ENCODE data around the gene NOL12.

NOL12 gene

DNA sequence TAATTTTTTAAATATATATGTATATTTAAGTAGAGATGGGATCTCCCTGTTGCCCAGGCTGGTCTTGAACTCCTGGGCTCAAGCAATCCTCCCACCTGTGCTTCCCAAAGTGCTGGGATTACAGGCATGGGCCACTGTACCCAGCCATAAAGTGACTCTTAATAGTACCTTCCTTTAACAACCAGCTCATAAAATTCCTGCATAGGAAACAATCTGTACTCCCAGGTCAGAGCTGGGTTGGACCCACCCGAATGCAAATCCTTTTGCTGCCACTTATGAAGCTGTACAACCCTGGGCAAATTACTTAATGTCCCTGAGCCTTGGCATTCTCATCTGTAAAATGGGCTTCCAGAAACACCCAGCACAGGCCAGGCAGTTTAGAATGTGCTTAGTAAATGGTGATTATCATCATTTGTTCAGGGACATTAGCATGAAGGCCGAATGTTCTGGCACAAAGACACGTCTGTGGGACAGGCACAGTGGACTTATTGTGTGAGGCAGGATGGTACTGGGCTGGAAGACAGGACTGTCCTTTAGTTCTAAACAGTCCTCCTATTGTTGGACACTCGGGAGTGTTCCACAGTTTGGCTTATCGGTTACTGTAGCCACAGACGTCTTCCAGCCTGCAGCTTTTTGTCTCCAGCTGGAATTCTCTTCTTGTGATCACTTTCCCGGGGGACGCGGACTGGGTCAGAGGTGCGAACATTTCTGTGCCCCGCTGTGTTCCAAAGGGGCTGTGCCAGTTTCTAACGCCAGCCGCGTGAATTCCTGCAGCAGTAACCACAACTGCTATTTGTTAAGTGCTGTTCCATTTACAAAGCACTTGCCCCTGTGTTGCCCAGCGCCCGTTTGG lies 21.7 kb upstream of the NOL12 start:
- peaks cover 41 to 54% of the 10 kb centered on the region in 2 donors for H3K36me3 Mint-ChIP-seq
- ATAC-seq (replicated peaks) (no peak), DNase-seq (no peak)
- H3K4me1 Mint-ChIP-seq, result peaks cover 38 to 51% of the 10 kb centered on the region in 2 donors
- H3K27ac Mint-ChIP-seq, result peak overlapping the region; percentile 67
- no peak overlapping the region for H3K4me3 Mint-ChIP-seq
- H3K27me3 Mint-ChIP-seq, result no peaks in the 10 kb centered on the region
- H3K9me3 Mint-ChIP-seq, result peaks cover 0 to 3% of the 10 kb centered on the region in 2 donors

DNA sequence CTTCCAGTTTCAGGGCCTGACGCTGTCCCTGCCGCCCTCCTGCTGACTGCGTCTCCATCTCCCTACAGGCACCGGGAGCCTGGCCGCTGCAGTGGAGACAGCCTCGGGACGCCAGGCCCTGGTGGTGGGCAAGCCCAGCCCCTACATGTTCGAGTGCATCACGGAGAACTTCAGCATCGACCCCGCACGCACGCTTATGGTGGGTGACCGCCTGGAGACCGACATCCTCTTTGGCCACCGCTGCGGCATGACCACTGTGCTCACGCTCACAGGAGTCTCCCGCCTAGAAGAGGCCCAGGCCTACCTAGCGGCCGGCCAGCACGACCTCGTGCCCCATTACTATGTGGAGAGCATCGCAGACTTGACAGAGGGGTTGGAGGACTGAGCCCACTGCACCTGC lies 20.7 kb upstream of the NOL12 start:
- no peaks in the 10 kb centered on the region for H3K27me3 Mint-ChIP-seq
- H3K4me1 Mint-ChIP-seq, result peaks cover 30 to 41% of the 10 kb centered on the region in 2 donors
- no peak for DNase-seq
- H3K4me3 Mint-ChIP-seq, result no peak overlapping the region
- peaks cover 0 to 3% of the 10 kb centered on the region in 2 donors for H3K9me3 Mint-ChIP-seq
- no peak for ATAC-seq (replicated peaks)
- no peak overlapping the region for H3K27ac Mint-ChIP-seq
- H3K36me3 Mint-ChIP-seq, result peaks cover 37 to 53% of the 10 kb centered on the region in 2 donors

DNA sequence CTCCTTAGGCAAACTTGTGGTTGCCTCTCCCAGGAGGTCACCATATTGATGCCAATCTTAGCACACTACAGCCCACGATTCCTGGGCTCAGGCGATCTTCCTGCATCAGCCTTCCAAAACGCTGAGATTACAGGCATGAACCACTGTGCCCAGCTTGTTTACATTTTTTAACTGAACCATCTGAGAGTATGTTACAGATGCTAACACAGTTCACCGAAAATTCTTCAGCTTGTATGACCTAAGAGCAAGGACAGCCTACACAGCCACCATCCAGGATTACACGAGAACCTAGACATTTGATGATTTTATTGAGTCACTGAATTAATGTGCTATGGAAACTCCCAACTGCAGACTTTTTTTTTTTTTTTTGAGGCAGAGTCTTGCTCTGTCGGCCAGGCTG lies 16.6 kb upstream of the NOL12 start:
- H3K4me1 Mint-ChIP-seq, result peaks cover 24 to 51% of the 10 kb centered on the region in 2 donors
- H3K36me3 Mint-ChIP-seq, result peaks cover 24 to 33% of the 10 kb centered on the region in 2 donors
- ATAC-seq (replicated peaks) (no peak), DNase-seq (no peak)
- no peak overlapping the region for H3K4me3 Mint-ChIP-seq
- H3K27me3 Mint-ChIP-seq, result no peaks in the 10 kb centered on the region
- no peaks in the 10 kb centered on the region for H3K9me3 Mint-ChIP-seq
- H3K27ac Mint-ChIP-seq, result no peak overlapping the region

DNA sequence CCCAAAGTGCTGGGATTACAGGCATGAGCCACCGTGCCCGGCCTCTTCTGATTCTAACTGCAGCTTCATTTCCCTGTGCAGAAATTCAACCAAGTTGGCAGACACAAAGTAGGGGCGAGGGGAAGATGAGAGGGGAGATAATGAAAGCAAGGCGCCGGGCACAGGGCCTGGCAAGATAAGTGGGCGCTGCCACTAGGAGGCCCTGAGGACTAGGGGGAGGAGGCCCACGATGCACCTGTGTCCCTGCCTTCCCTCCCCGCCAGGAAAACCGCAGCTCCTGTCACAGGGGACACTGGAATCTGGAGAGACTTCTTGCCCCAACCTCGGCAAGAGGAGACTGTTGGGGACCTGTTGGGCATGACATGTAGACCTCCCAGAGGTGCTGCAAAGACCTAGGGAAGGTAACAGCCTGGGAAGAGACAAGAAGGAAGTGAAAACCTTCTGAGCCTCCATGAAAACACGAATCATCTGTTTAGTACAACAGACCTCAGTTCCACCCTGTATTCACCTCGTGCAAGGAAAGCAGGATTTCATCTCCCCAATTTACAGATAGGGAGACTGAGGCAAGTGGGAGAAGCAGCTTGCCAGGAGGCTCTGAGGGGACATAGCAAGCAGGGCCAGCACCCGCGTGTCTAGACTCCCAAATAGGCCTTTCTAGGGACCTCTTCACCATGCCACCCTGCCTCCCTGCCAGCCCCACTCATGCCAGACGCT lies 13.8 kb upstream of the NOL12 start:
- ATAC-seq (replicated peaks) (no peak), DNase-seq (no peak)
- Mint-ChIP-seq H3K36me3 (peaks cover 6 to 13% of the 10 kb centered on the region in 2 donors), H3K4me3 (peak overlapping the region in 1 of 2 donors; percentile 61), H3K27me3 (no peaks in the 10 kb centered on the region), H3K27ac (peak overlapping the region; percentile 39), H3K4me1 (peaks cover 31 to 65% of the 10 kb centered on the region in 2 donors), H3K9me3 (no peaks in the 10 kb centered on the region)

DNA sequence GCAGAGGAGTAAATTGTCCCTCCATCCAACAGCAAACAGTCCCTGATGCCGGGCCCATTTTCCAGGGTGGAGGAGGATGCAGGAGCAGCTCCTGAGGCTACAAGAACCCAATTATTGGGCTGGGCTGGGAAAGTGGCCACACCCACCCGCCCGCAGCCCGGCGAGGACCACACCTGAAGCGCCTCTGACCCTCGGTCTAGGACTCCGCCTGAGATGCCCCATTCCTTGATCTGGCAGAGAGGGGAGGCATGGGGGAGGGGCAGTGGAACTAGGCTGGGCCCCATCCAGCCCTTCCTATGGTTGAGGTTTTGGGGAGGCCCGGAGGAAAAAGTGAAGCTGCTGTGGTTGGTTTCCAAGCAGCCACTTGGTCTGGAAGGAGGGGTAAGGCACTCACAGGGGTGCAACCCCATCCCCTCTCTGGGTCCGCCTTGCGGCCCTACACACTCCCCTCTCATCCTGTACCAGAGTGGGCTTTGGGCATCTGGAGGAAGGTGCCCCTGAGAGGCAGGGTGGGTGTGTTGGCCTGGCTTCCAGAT lies 13.2 kb upstream of the NOL12 start:
- H3K27ac Mint-ChIP-seq, result no peak overlapping the region
- H3K9me3 Mint-ChIP-seq, result no peaks in the 10 kb centered on the region
- DNase-seq (no peak), ATAC-seq (replicated peaks) (no peak)
- peaks cover 6 to 9% of the 10 kb centered on the region in 2 donors for H3K36me3 Mint-ChIP-seq
- no peaks in the 10 kb centered on the region for H3K27me3 Mint-ChIP-seq
- peaks cover 31 to 71% of the 10 kb centered on the region in 2 donors for H3K4me1 Mint-ChIP-seq
- no peak overlapping the region for H3K4me3 Mint-ChIP-seq

DNA sequence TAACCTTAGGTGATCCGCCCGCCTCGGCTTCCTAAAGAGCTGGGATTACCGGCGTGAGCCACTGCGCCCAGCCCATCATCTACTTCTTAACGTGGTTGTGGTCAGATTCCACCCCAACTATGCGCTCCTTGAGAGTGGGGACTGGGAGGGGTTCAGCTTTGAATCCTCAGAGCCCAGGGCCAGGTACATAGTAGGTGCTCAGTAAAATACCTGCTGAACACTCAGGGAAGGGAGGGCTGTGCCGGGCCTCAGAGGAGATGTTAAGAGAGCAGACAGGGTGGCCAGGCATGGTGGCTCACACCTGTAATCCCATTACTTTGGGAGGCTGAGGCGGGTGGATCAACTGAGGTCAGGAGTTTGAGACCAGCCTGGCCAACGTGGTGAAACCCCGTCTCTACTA lies 11.9 kb upstream of the NOL12 start:
- H3K27ac Mint-ChIP-seq, result peak overlapping the region; percentile 62
- ATAC-seq (replicated peaks) (no peak), DNase-seq (no peak)
- no peaks in the 10 kb centered on the region for H3K9me3 Mint-ChIP-seq
- H3K27me3 Mint-ChIP-seq, result no peaks in the 10 kb centered on the region
- H3K4me3 Mint-ChIP-seq, result peak overlapping the region; percentile 33 to 43
- H3K4me1 Mint-ChIP-seq, result peaks cover 33 to 74% of the 10 kb centered on the region in 2 donors
- H3K36me3 Mint-ChIP-seq, result peaks cover 3 to 6% of the 10 kb centered on the region in 2 donors

DNA sequence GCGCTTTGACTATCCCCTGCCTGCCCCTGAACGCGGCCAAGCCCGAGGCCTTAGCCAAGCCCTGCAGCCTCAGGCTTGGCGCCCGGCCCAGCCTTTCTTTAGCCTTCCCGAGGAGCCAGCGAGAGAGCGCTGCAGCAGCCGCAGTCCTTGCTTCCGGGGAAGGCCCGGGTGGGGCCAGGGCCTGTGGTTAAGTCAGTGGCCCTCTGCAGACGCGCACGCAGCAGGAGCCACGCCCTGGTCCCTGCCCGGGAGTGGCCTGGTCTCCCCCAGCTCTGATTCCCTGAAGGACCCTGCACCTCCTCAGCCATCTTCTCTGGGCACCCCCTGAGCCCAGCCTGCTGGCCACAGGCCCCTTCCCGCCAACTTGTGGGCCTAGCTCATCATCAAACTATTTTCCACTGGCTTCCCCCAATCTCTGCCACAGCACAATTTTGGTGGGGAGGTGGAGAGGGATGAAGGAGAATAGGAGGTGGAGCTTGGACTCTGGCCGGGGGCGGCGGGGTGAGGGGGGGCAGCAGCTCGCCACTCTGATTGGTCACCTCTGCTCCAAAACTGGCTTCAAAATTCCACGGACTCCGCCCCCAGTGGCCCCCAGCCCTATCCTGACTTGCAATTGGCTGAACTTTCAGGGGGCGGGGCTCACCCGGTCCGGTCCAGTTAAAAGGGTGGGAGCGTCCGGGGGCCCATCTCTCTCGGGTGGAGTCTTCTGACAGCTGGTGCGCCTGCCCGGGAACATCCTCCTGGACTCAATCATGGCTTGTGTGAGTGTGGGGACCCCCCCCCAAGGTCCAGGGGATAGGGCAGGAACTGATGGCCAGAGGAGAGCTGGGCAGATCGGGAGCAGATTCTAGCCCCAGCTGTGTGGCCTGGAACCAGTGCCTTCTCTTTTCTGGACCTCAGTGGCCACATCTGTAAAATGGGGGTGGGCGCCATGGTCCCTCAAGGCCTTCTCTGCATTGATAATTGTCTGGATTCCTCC lies 10.9 kb upstream of the NOL12 start, which contains the start of gene LGALS1:
Gene LGALS1 (plus strand): TSS at position 686 of the 979 bp plus-strand sequence. CDS start 67 bp downstream, at position 753.
- Mint-ChIP-seq H3K4me1 (peaks cover 37 to 82% of the 10 kb centered on the region in 2 donors), H3K27ac (peak within 1 kb of the TSS; percentile 96), H3K4me3 (peak within 1 kb of the TSS; percentile 82 to 86), H3K36me3 (peaks cover 8 to 10% of the 10 kb centered on the region in 2 donors), H3K9me3 (no peaks in the 10 kb centered on the region), H3K27me3 (no peaks in the 10 kb centered on the region)
- ATAC-seq (replicated peaks) (peak; percentile 61 to 62), DNase-seq (peak; percentile 65)

DNA sequence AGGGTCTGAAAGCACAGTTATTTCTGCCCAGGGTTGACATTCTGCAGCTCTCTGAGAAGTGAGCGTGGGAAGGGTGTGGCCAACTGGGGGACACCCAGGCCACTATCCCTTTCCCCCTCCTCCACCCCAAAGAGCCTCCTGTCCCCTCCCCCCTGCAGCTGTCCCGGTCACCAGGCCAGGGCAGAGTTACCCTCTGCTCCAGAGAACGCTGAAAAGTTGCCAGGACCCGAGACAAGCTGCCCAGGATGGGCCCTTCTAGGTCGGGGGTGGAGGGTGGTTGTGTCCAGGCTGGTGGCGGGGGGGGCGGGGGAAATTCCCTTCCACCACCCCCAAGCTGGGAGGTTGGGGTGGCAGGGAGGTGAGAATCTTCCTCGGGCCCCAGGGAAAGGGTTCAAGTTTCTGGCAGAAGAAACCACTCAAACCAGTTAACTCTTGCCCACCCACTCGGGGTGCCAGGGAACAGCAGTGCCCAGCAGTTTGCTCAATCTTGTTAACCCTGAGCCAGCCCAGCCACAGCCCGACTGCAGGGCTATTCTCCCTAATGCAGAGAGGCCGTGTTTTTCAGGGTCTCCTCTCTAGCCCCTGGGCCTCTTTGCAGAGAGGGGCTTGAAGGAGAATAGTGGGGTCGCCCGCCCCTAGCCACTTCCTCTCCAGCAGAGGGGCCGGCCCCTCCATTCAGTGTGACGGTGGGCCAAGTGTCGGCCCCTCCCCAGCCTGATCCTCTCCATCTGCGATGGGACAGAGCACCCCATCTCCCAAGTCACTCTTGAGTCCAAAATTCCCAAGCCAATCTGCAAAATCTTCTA lies 10.0 kb upstream of the NOL12 start:
- peak; percentile 1 to 7 for ATAC-seq (replicated peaks)
- Mint-ChIP-seq H3K27ac (peak overlapping the region; percentile 96), H3K27me3 (no peaks in the 10 kb centered on the region), H3K4me3 (peak overlapping the region; percentile 82 to 86), H3K9me3 (no peaks in the 10 kb centered on the region), H3K4me1 (peaks cover 38 to 82% of the 10 kb centered on the region in 2 donors), H3K36me3 (peaks cover 8 to 10% of the 10 kb centered on the region in 2 donors)
- DNase-seq, result no peak

DNA sequence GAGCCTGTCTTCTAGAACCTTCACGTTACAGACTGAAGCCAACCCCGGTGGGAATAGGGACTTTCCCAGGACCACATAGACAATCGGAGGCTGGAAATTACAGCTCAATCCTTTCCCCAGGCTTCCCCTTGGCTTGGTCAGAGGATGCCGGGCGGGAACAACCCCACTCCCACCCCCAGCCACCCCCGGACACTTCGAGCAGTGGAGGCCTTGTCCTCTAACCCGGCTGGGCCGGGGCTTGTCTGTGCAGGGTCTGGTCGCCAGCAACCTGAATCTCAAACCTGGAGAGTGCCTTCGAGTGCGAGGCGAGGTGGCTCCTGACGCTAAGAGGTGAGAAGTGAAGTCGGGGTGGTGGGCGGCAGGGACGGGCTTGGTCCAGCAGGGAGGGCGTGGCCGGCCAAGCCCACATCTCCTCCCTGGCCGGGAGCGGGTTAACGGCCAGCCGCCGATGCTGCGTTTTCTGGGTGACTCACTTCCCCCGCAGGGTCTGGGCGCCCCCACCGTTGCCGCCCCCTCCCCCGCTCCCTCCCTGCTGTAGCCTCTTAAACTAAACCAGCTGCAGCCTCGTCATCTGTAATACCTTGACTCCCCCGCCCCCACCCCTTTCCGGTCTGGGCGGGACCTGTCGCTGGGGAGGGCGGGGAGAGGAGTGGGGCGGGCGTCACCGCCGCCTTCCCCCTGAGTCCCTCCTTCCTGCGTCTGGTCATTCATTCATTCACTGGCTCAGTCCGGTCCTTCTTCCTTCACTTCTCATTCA lies 9.2 kb upstream of the NOL12 start:
- H3K27me3 Mint-ChIP-seq, result no peaks in the 10 kb centered on the region
- ATAC-seq (replicated peaks) (peak; percentile 75 to 81), DNase-seq (peak; percentile 89)
- peaks cover 8 to 10% of the 10 kb centered on the region in 2 donors for H3K36me3 Mint-ChIP-seq
- no peaks in the 10 kb centered on the region for H3K9me3 Mint-ChIP-seq
- peaks cover 43 to 83% of the 10 kb centered on the region in 2 donors for H3K4me1 Mint-ChIP-seq
- peak overlapping the region; percentile 82 to 86 for H3K4me3 Mint-ChIP-seq
- peak overlapping the region; percentile 96 for H3K27ac Mint-ChIP-seq

DNA sequence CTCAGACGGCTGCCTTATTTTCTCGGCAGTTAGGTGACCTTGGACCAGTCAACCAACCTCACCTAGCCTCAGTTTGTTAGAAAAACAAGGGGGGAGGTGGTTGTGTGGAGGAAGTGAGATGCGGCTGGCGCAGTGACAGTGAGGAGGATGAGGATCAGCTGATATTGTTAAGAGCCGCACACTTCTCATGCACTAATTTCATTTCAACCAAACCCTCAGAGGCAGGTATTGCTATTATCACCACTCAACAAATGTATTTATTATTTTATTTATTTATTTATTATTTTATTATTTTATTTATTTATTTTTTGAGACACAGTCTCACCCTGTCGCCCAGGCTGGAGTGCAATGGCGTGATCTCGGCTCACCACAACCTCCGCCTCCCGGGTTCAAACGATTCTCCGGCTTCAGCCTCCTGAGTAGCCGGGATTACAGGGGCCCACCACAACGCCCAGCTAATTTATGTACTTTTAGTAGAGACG lies 8.6 kb upstream of the NOL12 start:
- H3K27me3 Mint-ChIP-seq, result no peaks in the 10 kb centered on the region
- DNase-seq, result no peak
- H3K9me3 Mint-ChIP-seq, result no peaks in the 10 kb centered on the region
- H3K4me1 Mint-ChIP-seq, result peaks cover 38 to 77% of the 10 kb centered on the region in 2 donors
- ATAC-seq (replicated peaks), result peak; percentile 24 to 35
- peaks cover 8 to 10% of the 10 kb centered on the region in 2 donors for H3K36me3 Mint-ChIP-seq
- H3K27ac Mint-ChIP-seq, result peak overlapping the region; percentile 96
- peak overlapping the region; percentile 82 to 86 for H3K4me3 Mint-ChIP-seq

DNA sequence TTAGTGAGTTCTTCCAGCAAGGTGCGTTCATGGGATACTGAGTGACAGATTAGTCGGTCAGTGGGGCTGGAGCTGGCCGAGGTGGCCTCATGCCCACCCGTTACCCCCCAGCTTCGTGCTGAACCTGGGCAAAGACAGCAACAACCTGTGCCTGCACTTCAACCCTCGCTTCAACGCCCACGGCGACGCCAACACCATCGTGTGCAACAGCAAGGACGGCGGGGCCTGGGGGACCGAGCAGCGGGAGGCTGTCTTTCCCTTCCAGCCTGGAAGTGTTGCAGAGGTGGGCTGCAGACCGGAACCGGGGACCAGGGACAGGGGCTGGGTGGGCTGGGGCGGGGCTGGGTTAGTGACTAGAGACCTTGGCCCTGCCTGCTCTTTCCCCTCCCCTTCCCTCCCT lies 7.8 kb upstream of the NOL12 start:
- Mint-ChIP-seq H3K4me1 (peaks cover 35 to 69% of the 10 kb centered on the region in 2 donors), H3K36me3 (peaks cover 8 to 10% of the 10 kb centered on the region in 2 donors), H3K9me3 (no peaks in the 10 kb centered on the region), H3K4me3 (no peak overlapping the region), H3K27me3 (no peaks in the 10 kb centered on the region), H3K27ac (no peak overlapping the region)
- ATAC-seq (replicated peaks) (no peak), DNase-seq (no peak)

DNA sequence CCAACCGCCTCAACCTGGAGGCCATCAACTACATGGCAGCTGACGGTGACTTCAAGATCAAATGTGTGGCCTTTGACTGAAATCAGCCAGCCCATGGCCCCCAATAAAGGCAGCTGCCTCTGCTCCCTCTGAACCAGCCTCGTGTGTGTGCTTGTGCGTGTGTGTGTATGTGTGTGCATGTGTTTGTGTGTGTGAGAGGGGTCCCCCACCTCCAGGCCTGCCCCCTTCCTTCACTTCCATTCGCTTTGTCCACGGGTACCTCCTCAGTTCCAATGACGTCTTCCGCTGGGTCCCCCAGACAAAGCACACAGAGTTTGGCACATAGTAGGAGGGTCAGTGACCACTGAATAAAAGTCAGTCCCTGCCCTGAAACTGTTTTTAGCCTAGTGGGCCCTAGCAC lies 6.5 kb upstream of the NOL12 start:
- H3K36me3 Mint-ChIP-seq, result peaks cover 6 to 10% of the 10 kb centered on the region in 2 donors
- ATAC-seq (replicated peaks) (no peak), DNase-seq (no peak)
- H3K4me3 Mint-ChIP-seq, result peak overlapping the region in 1 of 2 donors; percentile 41
- peaks cover 28 to 56% of the 10 kb centered on the region in 2 donors for H3K4me1 Mint-ChIP-seq
- no peak overlapping the region for H3K27ac Mint-ChIP-seq
- H3K27me3 Mint-ChIP-seq, result no peaks in the 10 kb centered on the region
- no peaks in the 10 kb centered on the region for H3K9me3 Mint-ChIP-seq

Data from stimulated activated naive B cell treated with anti-CD40 and anti-IgM and Interleukin-4, amounts not matched to agents 10 μg/mL and 1 μg/mL and 100 μg/mL, for 72 hours (primary cell).